ENCODE data around the gene LDB3. TPM values are rescaled to one million over a fixed set of nuclear protein-coding genes. Genes with fewer than 3 reads are reported as not detected.

LDB3 gene
- total RNA-seq, 2 donors from 2014 or later, result 0.11 to 0.35 TPM

DNA sequence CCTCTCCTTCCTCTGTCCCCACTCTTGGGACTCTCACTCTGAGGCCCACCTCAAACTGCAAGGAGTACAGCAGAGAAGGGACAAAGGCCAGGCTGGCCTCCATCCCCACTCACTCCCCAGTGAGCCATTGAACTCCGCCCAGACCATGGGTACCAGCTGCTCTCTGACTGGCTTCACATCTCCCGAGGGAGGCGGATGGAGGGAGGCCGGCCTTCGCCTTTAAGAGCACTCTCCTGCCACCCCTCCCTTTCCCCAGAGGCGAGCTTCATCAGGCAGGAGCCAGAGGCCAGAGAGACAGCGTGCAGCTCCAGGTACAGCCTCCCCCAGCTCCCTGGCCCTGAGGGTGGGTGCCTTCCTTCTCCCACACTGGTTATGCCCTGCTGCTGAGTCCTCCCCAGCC lies 1.8 kb upstream of the LDB3 start:
- DNase-seq, result no peak
- no peaks in the 10 kb centered on the region for H3K27me3 ChIP-seq (ENCODE audit: control insufficient read depth, insufficient read depth, low read length, poor library complexity, severe bottlenecking)
- Mint-ChIP-seq H3K27me3 (ENCODE audit: insufficient read depth) (no peaks in the 10 kb centered on the region), H3K9me3 (no peaks in the 10 kb centered on the region), H3K4me3 (no peak overlapping the region), H3K36me3 (ENCODE audit: low read depth) (no peaks in the 10 kb centered on the region), H3K4me1 (peaks cover 6% of the 10 kb centered on the region), H3K27ac (no peak overlapping the region)
- H3K27ac ChIP-seq (ENCODE audit: low read depth, low read length), result no peak overlapping the region
- no peaks in the 10 kb centered on the region for H3K9me3 ChIP-seq (ENCODE audit: control insufficient read depth, low read length)
- WGBS, 2 experiments (ENCODE audit: insufficient coverage in 1 of 2, insufficient read length in 1 of 2), result 79 to 80% methylated on average over 1 to 7 of the region's 7 CpGs
- peaks cover 13% of the 10 kb centered on the region for H3K4me1 ChIP-seq (ENCODE audit: control insufficient read depth, insufficient read depth, low read length)
- H3K4me3 ChIP-seq (ENCODE audit: low read length), result no peak overlapping the region
- H3K36me3 ChIP-seq (ENCODE audit: control insufficient read depth, insufficient read depth, low read length), result no peaks in the 10 kb centered on the region
- H3K9ac ChIP-seq (ENCODE audit: extremely low read depth, low read length, poor library complexity, severe bottlenecking), result no peak overlapping the region
- TF ChIP-seq CTCF (conservative IDR thresholded peaks at IDR 0.05), result no peak

- peaks cover 11% of the 10 kb centered on the region for H3K4me1 Mint-ChIP-seq
- Histone ChIP-seq H3K4me3 (ENCODE audit: low read length) (no peak overlapping the region), H3K36me3 (ENCODE audit: control insufficient read depth, insufficient read depth, low read length) (no peaks in the 10 kb centered on the region), H3K27ac (ENCODE audit: low read depth, low read length) (no peak overlapping the region), H3K27me3 (ENCODE audit: control insufficient read depth, insufficient read depth, low read length, poor library complexity, severe bottlenecking) (no peaks in the 10 kb centered on the region), H3K4me1 (ENCODE audit: control insufficient read depth, insufficient read depth, low read length) (peaks cover 16% of the 10 kb centered on the region), H3K9me3 (ENCODE audit: control insufficient read depth, low read length) (no peaks in the 10 kb centered on the region), H3K9ac (ENCODE audit: extremely low read depth, low read length, poor library complexity, severe bottlenecking) (no peak overlapping the region)
- H3K9me3 Mint-ChIP-seq, result no peaks in the 10 kb centered on the region
- no peak for TF ChIP-seq CTCF (conservative IDR thresholded peaks at IDR 0.05)
- H3K27me3 Mint-ChIP-seq (ENCODE audit: insufficient read depth), result no peaks in the 10 kb centered on the region
- no peak overlapping the region for H3K4me3 Mint-ChIP-seq
- 92 to 94% methylated on average over 4 to 10 of the region's 10 CpGs for WGBS, 2 experiments (ENCODE audit: insufficient coverage in 1 of 2, insufficient read length in 1 of 2)
- no peak for DNase-seq
- no peak overlapping the region for H3K27ac Mint-ChIP-seq
- no peaks in the 10 kb centered on the region for H3K36me3 Mint-ChIP-seq (ENCODE audit: low read depth)
These were observed 710 bp upstream of the LDB3 start for GRCh38 chr10:86667421-86668181.

DNA sequence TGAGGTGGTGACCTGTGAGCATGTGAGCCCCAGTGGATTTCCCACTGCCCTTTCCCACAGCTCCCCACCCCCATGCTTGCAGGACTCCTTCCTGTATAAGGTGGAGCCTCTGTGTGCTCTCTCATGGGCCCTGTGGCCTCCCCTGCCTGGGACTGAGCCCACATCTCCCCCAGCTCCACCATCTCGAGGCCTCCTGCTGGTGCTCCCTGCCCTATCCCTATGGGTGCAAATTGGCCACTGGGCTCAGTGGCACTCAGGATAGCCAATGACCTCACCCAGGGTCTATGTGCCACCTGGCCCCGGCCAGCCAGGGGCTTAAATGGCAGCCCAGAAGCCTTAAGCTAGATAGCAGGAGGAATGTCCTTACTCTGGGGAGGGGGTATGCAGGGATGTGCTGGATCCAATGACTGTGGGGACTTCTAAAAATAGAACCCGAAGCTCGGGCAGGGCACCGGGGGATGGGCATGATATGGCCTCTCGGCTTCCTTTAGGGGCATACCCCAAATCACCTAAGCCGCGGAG lies 2.0 kb downstream of the LDB3 start:
- H3K4me1 Mint-ChIP-seq, result peaks cover 21% of the 10 kb centered on the region
- Histone ChIP-seq H3K27me3 (ENCODE audit: control insufficient read depth, insufficient read depth, low read length, poor library complexity, severe bottlenecking) (no peaks in the 10 kb centered on the region), H3K9ac (ENCODE audit: extremely low read depth, low read length, poor library complexity, severe bottlenecking) (no peak overlapping the region), H3K9me3 (ENCODE audit: control insufficient read depth, low read length) (no peaks in the 10 kb centered on the region), H3K4me1 (ENCODE audit: control insufficient read depth, insufficient read depth, low read length) (peaks cover 33% of the 10 kb centered on the region), H3K36me3 (ENCODE audit: control insufficient read depth, insufficient read depth, low read length) (no peaks in the 10 kb centered on the region), H3K4me3 (ENCODE audit: low read length) (no peak overlapping the region), H3K27ac (ENCODE audit: low read depth, low read length) (no peak overlapping the region)
- 92 to 93% methylated on average over 3 to 8 of the region's 8 CpGs for WGBS, 2 experiments (ENCODE audit: insufficient coverage in 1 of 2, insufficient read length in 1 of 2)
- no peak for TF ChIP-seq CTCF (conservative IDR thresholded peaks at IDR 0.05)
- H3K27ac Mint-ChIP-seq, result no peak overlapping the region
- no peaks in the 10 kb centered on the region for H3K36me3 Mint-ChIP-seq (ENCODE audit: low read depth)
- peaks cover 3% of the 10 kb centered on the region for H3K27me3 Mint-ChIP-seq (ENCODE audit: insufficient read depth)
- no peaks in the 10 kb centered on the region for H3K9me3 Mint-ChIP-seq
- H3K4me3 Mint-ChIP-seq, result no peak overlapping the region
- DNase-seq, result no peak
